Thyroid gland (tissue), 4 donors: ENCODE measurements around the gene NEK6.

ENCODE experiments used
- POLR2A ChIP-seq, 2 donors: fragments of 450-650 bp; IDR thresholded peaks; one replicate each; pipeline ENCODE4 v1.6.1; 2017; ENCODE audit warnings: antibody characterized with exemption in 2 of 2, mild to moderate bottlenecking in 2 of 2, moderate library complexity in 1 of 2
- TF ChIP-seq, protein P1 (sequence below), 6 experiments: fragments of 200-600 bp in 3 of 6; fragments of 450-650 bp in 3 of 6; sonication (generic) in 3 of 6; IDR thresholded peaks; one replicate each; pipeline ENCODE4 v1.5.1; 2016 to 2019; ENCODE audit warnings: antibody characterized with exemption in 6 of 6, mild to moderate bottlenecking in 2 of 6, inconsistent platforms in 1 of 6, moderate library complexity in 1 of 6

DNA sequence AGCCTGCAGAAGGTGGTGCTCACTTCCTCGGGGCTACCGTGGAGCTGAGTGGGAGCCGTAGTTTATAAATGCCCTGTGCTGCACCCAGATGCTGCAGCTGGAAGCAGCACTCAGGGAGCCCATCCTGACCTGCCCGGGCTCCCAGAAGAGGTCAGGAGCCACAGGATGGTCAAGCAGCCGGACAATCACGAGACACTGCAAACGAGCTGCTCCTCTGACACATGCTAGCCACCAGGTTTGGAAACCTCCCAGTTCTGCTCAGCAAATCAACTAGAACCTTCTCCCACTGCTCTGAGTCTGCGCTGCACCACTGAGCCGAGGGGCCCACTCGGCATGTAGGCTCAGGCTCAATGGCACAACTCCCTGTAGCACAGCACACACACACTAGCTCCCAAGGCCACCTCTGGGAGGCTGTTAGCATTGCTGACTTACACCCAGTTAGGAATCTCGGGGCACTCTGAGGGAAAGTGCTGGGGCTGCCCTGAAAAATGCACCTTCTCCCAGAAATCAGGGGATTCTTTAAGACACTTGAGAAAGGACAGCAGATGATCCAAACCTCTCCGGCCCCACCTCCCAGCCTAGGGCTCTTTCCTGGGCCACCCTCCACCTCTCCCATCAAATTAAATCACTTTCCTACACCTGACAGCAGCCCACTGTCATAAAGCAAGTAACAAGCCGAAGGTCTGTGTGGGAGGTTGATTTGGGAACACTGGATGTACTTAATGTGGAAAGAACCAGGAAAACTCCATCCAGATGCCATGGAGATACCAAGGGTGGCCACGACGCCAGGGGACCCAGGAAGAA is 98.4 kb downstream of the NEK6 start:
- TF ChIP-seq, protein P1, sequence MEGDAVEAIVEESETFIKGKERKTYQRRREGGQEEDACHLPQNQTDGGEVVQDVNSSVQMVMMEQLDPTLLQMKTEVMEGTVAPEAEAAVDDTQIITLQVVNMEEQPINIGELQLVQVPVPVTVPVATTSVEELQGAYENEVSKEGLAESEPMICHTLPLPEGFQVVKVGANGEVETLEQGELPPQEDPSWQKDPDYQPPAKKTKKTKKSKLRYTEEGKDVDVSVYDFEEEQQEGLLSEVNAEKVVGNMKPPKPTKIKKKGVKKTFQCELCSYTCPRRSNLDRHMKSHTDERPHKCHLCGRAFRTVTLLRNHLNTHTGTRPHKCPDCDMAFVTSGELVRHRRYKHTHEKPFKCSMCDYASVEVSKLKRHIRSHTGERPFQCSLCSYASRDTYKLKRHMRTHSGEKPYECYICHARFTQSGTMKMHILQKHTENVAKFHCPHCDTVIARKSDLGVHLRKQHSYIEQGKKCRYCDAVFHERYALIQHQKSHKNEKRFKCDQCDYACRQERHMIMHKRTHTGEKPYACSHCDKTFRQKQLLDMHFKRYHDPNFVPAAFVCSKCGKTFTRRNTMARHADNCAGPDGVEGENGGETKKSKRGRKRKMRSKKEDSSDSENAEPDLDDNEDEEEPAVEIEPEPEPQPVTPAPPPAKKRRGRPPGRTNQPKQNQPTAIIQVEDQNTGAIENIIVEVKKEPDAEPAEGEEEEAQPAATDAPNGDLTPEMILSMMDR (IDR thresholded peaks at IDR 0.05) = no peak
- no peak for TF ChIP-seq POLR2A (IDR thresholded peaks at IDR 0.05)
